ENCODE results near the gene SNX8. TPM values are rescaled to one million over a fixed set of nuclear protein-coding genes. Genes with fewer than 3 reads are reported as not detected.

Gene SNX8
- total and polyA plus RNA-seq, 4 donors: 8.7 to 20.8 (median 14.8) TPM

- no peak overlapping the region for H3K4me3 ChIP-seq (ENCODE audit: low read depth in 1 of 3, low read length in 3 of 3)
- no peaks in the 10 kb centered on the region for H3K4me1 ChIP-seq (ENCODE audit: control insufficient read depth in 4 of 4, insufficient read depth in 4 of 4, low read length in 3 of 4)
- no peak for DNase-seq (ENCODE audit: low spot score)
- H3K36me3 ChIP-seq (ENCODE audit: control insufficient read depth in 4 of 4, insufficient read depth in 3 of 4, low read depth in 1 of 4, low read length in 3 of 4): no peaks in the 10 kb centered on the region
- no peaks in the 10 kb centered on the region for H3K27me3 ChIP-seq (ENCODE audit: control insufficient read depth in 4 of 4, insufficient read depth in 4 of 4, low read length in 3 of 4)
- H3K9ac ChIP-seq (ENCODE audit: low read depth in 1 of 2, low read length in 2 of 2): no peak overlapping the region
- TF ChIP-seq TAF1 (conservative IDR thresholded peaks at IDR 0.05) (no peak), JUND (IDR thresholded peaks at IDR 0.05) (no peak), FOXA2 (IDR thresholded peaks at IDR 0.05) (no peak), ATF3 (IDR thresholded peaks at IDR 0.05) (no peak), CTCF (IDR thresholded peaks at IDR 0.05; ENCODE audit: low read depth, low read length, missing input control) (no peak), RAD21 (IDR thresholded peaks at IDR 0.05) (no peak), EGR1 (IDR thresholded peaks at IDR 0.05; ENCODE audit: low read depth in 2 of 2) (no peak), FOXA1 (IDR thresholded peaks at IDR 0.05) (no peak), HNF4G (IDR thresholded peaks at IDR 0.05) (no peak), NR2F2 (IDR thresholded peaks at IDR 0.05) (no peak), YY1 (IDR thresholded peaks at IDR 0.05) (no peak), RXRA (IDR thresholded peaks at IDR 0.05) (no peak), GABPA (IDR thresholded peaks at IDR 0.05 in 1 of 2, conservative IDR thresholded peaks at IDR 0.05 in 1 of 2) (no peak), HNF4A (conservative IDR thresholded peaks at IDR 0.05) (no peak), MAX (IDR thresholded peaks at IDR 0.05) (no peak), REST (IDR thresholded peaks at IDR 0.05) (no peak), SP1 (IDR thresholded peaks at IDR 0.05) (no peak), ZBTB33 (IDR thresholded peaks at IDR 0.05) (no peak)
- H3K27ac ChIP-seq (ENCODE audit: low read depth in 1 of 2, low read length in 2 of 2): no peak overlapping the region
- H3K9me3 ChIP-seq (ENCODE audit: control insufficient read depth in 4 of 4, low read length in 3 of 4): no peaks in the 10 kb centered on the region
- WGBS: 61% methylated on average over 4 of the region's 4 CpGs
Measured at GRCh38 chr7:2325162-2325561, 10.9 kb upstream of the SNX8 start.

Data from liver (tissue), 9 donors.